K562 (cell line): ENCODE data around the gene CHAC1. TPM values are rescaled to one million over a fixed set of nuclear protein-coding genes. Genes with fewer than 3 reads are reported as not detected.

Experiments used
- ATAC-seq: fragments of 200-7000 bp; cut with Tn5 transposase; 3 replicates; pipeline ENCODE4 v1.9.1; 2020; ENCODE audit warnings: moderate library complexity
- BruUV-seq: library from RNA; stranded (reverse); fragments of 400-500 nt; replicated peaks from 2 replicates; lab custom pipeline; 2021; lab: Mats Ljungman, UMichigan
- CTCF ChIA-PET: fragments of 300-600 bp; formaldehyde crosslinking; extraction: SDS; loops from one replicate; lab custom pipeline; 2021; ENCODE audit warnings: low intra/inter-chr PET ratio; lab: Yijun Ruan, JAX
- POLR2A ChIA-PET: fragments of 300-600, 350-650 bp; sonication (Branson Sonifier 250); formaldehyde crosslinking; extraction: SDS; loops from one replicate; lab custom pipeline; 2021; ENCODE audit warnings: antibody characterized with exemption, inconsistent platforms; lab: Yijun Ruan, JAX
- DNase-seq, 4 experiments: peaks; one replicate each; pipeline versions ENCODE4 v3.0.0 to v3.0.0-alpha.2; 2011 to 2018; ENCODE audit warnings: low spot score in 3 of 4, mixed read lengths in 3 of 4; ENCODE audit errors: extremely low read depth in 1 of 4
- FAIRE-seq: peaks from 2 replicates; lab custom pipeline; 2011; peaks lifted over from hg19 to GRCh38; lab: Jason Lieb, UNC
- H2AFZ ChIP-seq: 2 replicates; pipeline ENCODE4 v1.6.0; 2011; ENCODE audit warnings: low read depth, low read length, control low read depth, inconsistent platforms
- H3K27ac ChIP-seq: fragments of 200-600 bp; 3 replicates; pipeline ENCODE4 v1.8.0; 2011; ENCODE audit warnings: low read depth, mild to moderate bottlenecking, control low read depth, inconsistent platforms, low read length, moderate library complexity, mixed read lengths; ENCODE audit errors: extremely low read depth
- H3K27me3 ChIP-seq, 2 experiments: fragments of 300-600 bp in 1 of 2; 2 replicates in 1 of 2; 3 replicates in 1 of 2; pipeline versions ENCODE4 v1.6.0 to v1.8.0; 2011; ENCODE audit warnings: inconsistent platforms in 2 of 2, low read length in 2 of 2, mild to moderate bottlenecking in 1 of 2, mixed read lengths in 1 of 2, moderate library complexity in 1 of 2; ENCODE audit not compliant: control insufficient read depth in 2 of 2, insufficient read depth in 2 of 2
- H3K36me3 ChIP-seq: fragments of 300-600 bp; 3 replicates; pipeline ENCODE4 v1.8.0; 2011; ENCODE audit warnings: mild to moderate bottlenecking, low read length, inconsistent platforms; ENCODE audit not compliant: control insufficient read depth, insufficient read depth
- H3K4me1 ChIP-seq, 2 experiments: fragments of 200-600 bp in 1 of 2; replicated peaks in 1 of 2; 2 replicates in 1 of 2; 3 replicates in 1 of 2; pipeline versions ENCODE4 v1.5.1 to v1.8.0; 2011; ENCODE audit warnings: inconsistent platforms in 2 of 2, low read length in 2 of 2, mild to moderate bottlenecking in 1 of 2, mixed read lengths in 1 of 2, moderate library complexity in 1 of 2; ENCODE audit not compliant: control insufficient read depth in 2 of 2, insufficient read depth in 2 of 2
- H3K4me2 ChIP-seq: 2 replicates; pipeline ENCODE4 v1.6.1; 2011; ENCODE audit warnings: low read length, control low read depth, inconsistent platforms, mixed read lengths; ENCODE audit not compliant: insufficient read depth
- H3K4me3 ChIP-seq: fragments of 200-600 bp; sonication (generic), shearing (Covaris generic); 2 replicates; pipeline ENCODE4 v1.5.1; 2016; ENCODE audit warnings: control low read depth, inconsistent platforms
- H3K79me2 ChIP-seq: fragments of 200-600 bp; 3 replicates; pipeline ENCODE4 v1.8.0; 2011; ENCODE audit warnings: low read length, inconsistent platforms; ENCODE audit not compliant: control insufficient read depth, insufficient read depth
- H3K9ac ChIP-seq, 2 experiments: 2 replicates each; pipeline versions ENCODE4 v1.6.0 to v1.6.1; 2011; ENCODE audit warnings: low read depth in 2 of 2, low read length in 2 of 2, control low read depth in 1 of 2, inconsistent platforms in 1 of 2, mild to moderate bottlenecking in 1 of 2, mixed read lengths in 1 of 2; ENCODE audit not compliant: insufficient read depth in 1 of 2
- H3K9me1 ChIP-seq: one replicate; pipeline ENCODE4 v1.6.0; 2011; ENCODE audit warnings: inconsistent platforms, mild to moderate bottlenecking, low read length, moderate library complexity; ENCODE audit not compliant: control insufficient read depth, insufficient read depth
- H3K9me3 ChIP-seq: replicated peaks from 2 replicates; pipeline ENCODE4 v1.5.1; 2011; ENCODE audit warnings: low read depth, low read length, inconsistent platforms; ENCODE audit not compliant: control insufficient read depth, insufficient read depth
- H4K20me1 ChIP-seq: replicated peaks from 2 replicates; pipeline ENCODE4 v1.6.1; 2011; ENCODE audit warnings: low read length, inconsistent platforms, mixed read lengths; ENCODE audit not compliant: control insufficient read depth, insufficient read depth
- DDX20 ChIP-seq: fragments of 450-650 bp; IDR thresholded peaks from 2 replicates; pipeline ENCODE4 v1.6.1; 2016; ENCODE audit warnings: missing genetic modification characterization, low read depth, mild to moderate bottlenecking, missing compliant biosample characterization, moderate library complexity
- FOXJ3 ChIP-seq: sonication (generic); formaldehyde crosslinking; IDR thresholded peaks from 2 replicates; pipeline ENCODE4 v1.4.0; 2020; ENCODE audit warnings: mild to moderate bottlenecking, missing genetic modification reagents
- FOXP1 ChIP-seq: sonication (generic); formaldehyde crosslinking; IDR thresholded peaks from 2 replicates; pipeline ENCODE4 v1.8.0; 2022; ENCODE audit warnings: mild to moderate bottlenecking, missing genetic modification reagents
- HNRNPUL1 ChIP-seq: fragments of 200-400 bp; formaldehyde crosslinking; IDR thresholded peaks from 2 replicates; pipeline ENCODE4 v1.6.1; 2017; ENCODE audit warnings: low read length
- MAFG ChIP-seq: fragments of 450-650 bp; conservative IDR thresholded peaks from 2 replicates; pipeline ENCODE4 v1.6.1; 2016; ENCODE audit warnings: missing genetic modification characterization, missing compliant biosample characterization
- MEF2A ChIP-seq: IDR thresholded peaks from 2 replicates; pipeline ENCODE4 v1.6.1; 2011; ENCODE audit warnings: low read depth, mild to moderate bottlenecking, low read length, moderate library complexity; ENCODE audit not compliant: control insufficient read depth
- POLR2AphosphoS2 ChIP-seq: IDR thresholded peaks from 2 replicates; pipeline ENCODE4 v1.6.1; 2012; ENCODE audit warnings: low read length, improper control_type of control experiment
- PTBP1 ChIP-seq: fragments of 200-400 bp; formaldehyde crosslinking; IDR thresholded peaks from 2 replicates; pipeline ENCODE4 v1.6.1; 2017; ENCODE audit warnings: low read depth, low read length
- SMAD3 ChIP-seq: fragments of 450-650 bp; formaldehyde crosslinking; conservative IDR thresholded peaks from 2 replicates; pipeline ENCODE4 v1.4.0; 2020; ENCODE audit warnings: mild to moderate bottlenecking
- SMARCA4 ChIP-seq: fragments of 450-650 bp; IDR thresholded peaks from 2 replicates; pipeline ENCODE4 v1.6.1; 2016
- TCF15 ChIP-seq: fragments of 250-450 bp; sonication (Bioruptor Pico); IDR thresholded peaks from 2 replicates; pipeline ENCODE4 v1.8.0; 2022; ENCODE audit warnings: moderate library complexity, mild to moderate bottlenecking, inconsistent platforms
- ZBTB17 ChIP-seq: fragments of 450-650 bp; formaldehyde crosslinking; IDR thresholded peaks from 2 replicates; pipeline ENCODE4 v1.4.0; 2020; ENCODE audit warnings: mild to moderate bottlenecking
- ZNF282 ChIP-seq: sonication (generic); formaldehyde crosslinking; IDR thresholded peaks from 2 replicates; pipeline ENCODE4 v1.8.1; 2023; ENCODE audit warnings: missing genetic modification reagents
- ZNF436 ChIP-seq: fragments of 250-450, 450-650 bp; sonication (Bioruptor Pico); formaldehyde crosslinking; IDR thresholded peaks from 2 replicates; pipeline ENCODE4 v1.7.0; 2020; ENCODE audit warnings: mild to moderate bottlenecking
- ZNF551 ChIP-seq: fragments of 250-450 bp; sonication (Bioruptor Pico); IDR thresholded peaks from 2 replicates; pipeline ENCODE4 v1.5.0; 2021; ENCODE audit warnings: mild to moderate bottlenecking, moderate library complexity
- ZNF644 ChIP-seq: fragments of 200-800 bp; sonication (Bioruptor generic); IDR thresholded peaks from 2 replicates; pipeline ENCODE4 v1.6.1; 2016; ENCODE audit warnings: low read depth, missing genetic modification characterization, missing compliant biosample characterization
- WGBS: fragments of 100-300 bp; shearing (Covaris generic); methylation state at CpG from one replicate; pipeline ENCODE4 v1.1.6; 2016; ENCODE audit warnings: low coverage, mixed read lengths; ENCODE audit not compliant: insufficient coverage; ENCODE audit errors: missing lambda C conversion rate; 5-methylcytosine and 5-hydroxymethylcytosine counted together
- in situ Hi-C: fragments of 300-500 bp; cut with MboI; formaldehyde crosslinking; loops from 4 replicates; pipeline ENCODE4 v1.15.0; 2018; ENCODE audit warnings: inconsistent platforms, mixed read lengths
- intact Hi-C: fragments of 100-400 bp; cut with micrococcal nuclease; formaldehyde crosslinking; loops from 2 replicates; pipeline ENCODE4 v1.14.2; 2022
- polyA plus RNA-seq, 8 experiments: library from polyadenylated mRNA; depleted of rRNA in 4 of 8; stranded (reverse) in 5 of 8; unstranded in 3 of 8; fragments of >200 nt; fragmentation: Nextera tagmentation in 2 of 8; fragmentation: Illumina TruSeq in 1 of 8; extraction: Ambion mirVana in 2 of 8; extraction: Trizol in 1 of 8; gene quantifications; 2 replicates each; pipeline versions ENCODE4 v1.2.1 to v1.2.3, GENCODE V29; 2011 to 2014; ENCODE audit warnings: inconsistent platforms in 1 of 8, missing spikeins in 1 of 8
- total RNA-seq, 7 experiments: library from RNA; depleted of rRNA in 6 of 7; stranded (reverse); fragments of >200 nt in 6 of 7; fragmentation: Illumina TruSeq in 2 of 7; extraction: Trizol in 2 of 7; gene quantifications; 2 replicates each; pipeline versions ENCODE4 v1.2.1 to v1.2.3, GENCODE V29; 2011 to 2021; ENCODE audit warnings: low replicate concordance in 1 of 7
- TF ChIP-seq, protein P1 (sequence below): sonication (generic); formaldehyde crosslinking; IDR thresholded peaks from 2 replicates; pipeline ENCODE4 v1.8.1; 2023; ENCODE audit warnings: mild to moderate bottlenecking, missing genetic modification reagents

CHAC1 gene
- total and polyA plus RNA-seq, 9 of the 15 experiments (the other 6 are each of a cell fraction or from before 2014, with no cell fraction given), result 0.47 to 39.0 (median 7.5) TPM

DNA sequence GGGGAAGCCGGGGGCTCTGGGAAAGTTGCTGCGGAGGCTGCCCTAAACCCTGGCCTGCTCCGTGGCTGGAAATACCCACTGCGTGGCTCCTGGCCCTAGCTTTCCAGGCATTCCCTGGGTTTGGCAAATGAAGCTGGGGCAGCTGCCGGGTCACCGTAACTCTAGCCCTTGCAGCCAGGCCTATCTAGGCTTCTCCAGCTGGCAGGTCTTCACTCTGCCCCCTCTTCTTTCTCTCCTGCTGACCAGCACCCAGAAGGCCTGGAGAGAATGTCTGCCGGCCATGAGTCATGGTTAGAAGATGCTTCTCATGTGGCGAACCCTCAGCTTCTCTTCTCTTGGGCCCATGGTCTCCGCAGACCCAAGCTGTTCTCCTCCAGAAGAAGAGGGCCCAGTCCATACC lies 29.7 kb upstream of the CHAC1 start:
- in situ Hi-C loops, result no loop called here
- Histone ChIP-seq H3K79me2 (no peaks in the 10 kb centered on the region), H2AFZ (no peak overlapping the region), H3K9ac (peak overlapping the region in 1 of 2 experiments; percentile 76; a peak in 1 of 4 replicates), H3K36me3 (no peaks in the 10 kb centered on the region), H3K9me3 (no peaks in the 10 kb centered on the region), H3K4me2 (no peak overlapping the region), H3K4me3 (no peak overlapping the region), H4K20me1 (0 out of 2 replicates have a peak, but pooled peaks cover 4% of the 10 kb centered on the region), H3K27me3 (peaks cover 0 to 12% of the 10 kb centered on the region in 2 experiments; a peak in 2 of 5 replicates), H3K4me1 (peaks cover 6 to 45% of the 10 kb centered on the region in 2 experiments), H3K9me1 (no peaks in the 10 kb centered on the region), H3K27ac (no peak overlapping the region)
- CTCF ChIA-PET, result no interaction called here
- intact Hi-C loops, result no loop called here
- ATAC-seq (no peak), DNase-seq (no peak), FAIRE-seq (no peak)
- POLR2A ChIA-PET, result interaction anchor here (0.8 to 1.4 kb wide), 4 partner anchors 12 to 1058 kb away, joined by 3 to 4 read pairs (median 3); partner anchors contain the start of gene CHAC1
- WGBS, result 63% methylated on average over 6 of the region's 9 CpGs
- no TSS peak for BruUV-seq
- TF ChIP-seq FOXJ3, result no peak
- no peak for TF ChIP-seq SMAD3 (CRISPR knock-in tag)
- TF ChIP-seq ZNF644 (tag), result no peak
- TF ChIP-seq ZNF551, result no peak
- no peak for TF ChIP-seq SMARCA4
- TF ChIP-seq MAFG (tag), result no peak
- no peak for TF ChIP-seq FOXP1
- TF ChIP-seq, protein P1, sequence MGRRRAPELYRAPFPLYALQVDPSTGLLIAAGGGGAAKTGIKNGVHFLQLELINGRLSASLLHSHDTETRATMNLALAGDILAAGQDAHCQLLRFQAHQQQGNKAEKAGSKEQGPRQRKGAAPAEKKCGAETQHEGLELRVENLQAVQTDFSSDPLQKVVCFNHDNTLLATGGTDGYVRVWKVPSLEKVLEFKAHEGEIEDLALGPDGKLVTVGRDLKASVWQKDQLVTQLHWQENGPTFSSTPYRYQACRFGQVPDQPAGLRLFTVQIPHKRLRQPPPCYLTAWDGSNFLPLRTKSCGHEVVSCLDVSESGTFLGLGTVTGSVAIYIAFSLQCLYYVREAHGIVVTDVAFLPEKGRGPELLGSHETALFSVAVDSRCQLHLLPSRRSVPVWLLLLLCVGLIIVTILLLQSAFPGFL (CRISPR knock-in tag), result no peak
- no peak for TF ChIP-seq POLR2AphosphoS2
- no peak for TF ChIP-seq MEF2A
- TF ChIP-seq TCF15 (CRISPR knock-in tag), result no peak
- TF ChIP-seq ZNF282 (CRISPR knock-in tag), result no peak
- TF ChIP-seq HNRNPUL1, result no peak
- no peak for TF ChIP-seq ZNF436
- no peak for TF ChIP-seq ZBTB17 (CRISPR knock-in tag)
- TF ChIP-seq DDX20 (tag), result no peak
- TF ChIP-seq PTBP1, result no peak
